ENCODE results near the gene CX3CL1. TPM values are rescaled to one million over a fixed set of nuclear protein-coding genes. Genes with fewer than 3 reads are reported as not detected.

The CX3CL1 gene
- total RNA-seq, 2 experiments from 2014 or later, result not detected

DNA sequence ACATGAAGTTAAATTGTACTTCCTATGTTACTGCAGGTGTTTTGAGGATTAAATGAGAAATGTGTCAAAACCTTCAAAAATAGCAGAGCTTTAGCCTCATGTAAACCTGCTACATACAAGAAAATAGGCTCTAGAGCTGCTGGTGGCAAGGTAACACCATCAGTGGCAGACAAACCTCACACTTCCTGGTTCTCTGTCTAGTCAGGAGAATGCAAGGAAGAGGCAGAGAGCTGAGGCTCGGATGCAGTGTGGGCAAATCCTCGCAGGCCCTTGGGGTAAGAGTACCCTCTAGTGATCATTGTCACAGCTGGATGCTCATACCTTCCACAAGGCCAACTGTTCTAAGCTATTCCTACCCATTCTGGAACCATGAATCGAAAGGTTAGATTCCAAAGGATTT is 60.7 kb downstream of the CX3CL1 start:
- ChIA-PET POLR2A (interaction anchor here (1.6 kb wide), 1 partner anchor 14 kb away, joined by 4 read pairs; the partner anchor contains the start of genes CIAPIN1 and COQ9), CTCF (interaction anchor here (0.8 to 2.3 kb wide), 8 partner anchors 8 to 134 kb away, joined by 4 to 17 read pairs (median 4); no protein-coding TSS in a partner anchor)
- no peak for ATAC-seq
- Mint-ChIP-seq H3K9me3 (ENCODE audit: insufficient read depth) (no peaks in the 10 kb centered on the region), H3K27me3 (ENCODE audit: low read depth) (no peaks in the 10 kb centered on the region), H3K36me3 (ENCODE audit: low read depth) (peaks cover 69% of the 10 kb centered on the region), H3K4me1 (ENCODE audit: low read depth) (peaks cover 12% of the 10 kb centered on the region), H3K27ac (peak overlapping the region; percentile 18), H3K4me3 (no peak overlapping the region)
- no peak for DNase-seq

DNA sequence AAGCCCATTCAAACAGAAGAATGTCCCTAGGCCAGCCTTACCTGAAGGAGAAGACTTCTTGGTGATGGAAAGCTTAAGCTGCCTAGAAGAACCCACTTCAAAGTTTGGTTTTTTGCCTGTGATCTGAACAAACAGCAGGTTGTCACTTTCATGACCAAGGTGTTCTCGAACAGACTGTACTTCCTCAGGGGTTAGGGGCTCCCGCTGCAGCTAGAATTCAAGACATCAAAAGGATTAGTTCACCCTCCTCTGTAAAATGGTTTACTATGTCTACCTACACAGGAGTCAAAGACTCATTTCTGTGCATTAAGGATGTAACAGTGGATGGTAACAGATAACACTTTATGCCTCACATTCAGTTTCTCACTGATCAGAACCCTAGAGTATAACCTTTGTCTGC is 61.7 kb downstream of the CX3CL1 start:
- no peak overlapping the region for H3K4me3 Mint-ChIP-seq
- peaks cover 71% of the 10 kb centered on the region for H3K36me3 Mint-ChIP-seq (ENCODE audit: low read depth)
- H3K9me3 Mint-ChIP-seq (ENCODE audit: insufficient read depth), result no peaks in the 10 kb centered on the region
- no peak overlapping the region for H3K27ac Mint-ChIP-seq
- DNase-seq (no peak), ATAC-seq (no peak)
- H3K27me3 Mint-ChIP-seq (ENCODE audit: low read depth), result no peaks in the 10 kb centered on the region
- CTCF ChIA-PET, result interaction anchor here (1.0 to 2.3 kb wide), 6 partner anchors 8 to 86 kb away, joined by 4 to 17 read pairs (median 6); no protein-coding TSS in a partner anchor
- POLR2A ChIA-PET, result interaction anchor here (1.6 kb wide), 1 partner anchor 13 kb away, joined by 4 read pairs; the partner anchor contains the start of genes CIAPIN1 and COQ9
- peaks cover 12% of the 10 kb centered on the region for H3K4me1 Mint-ChIP-seq (ENCODE audit: low read depth)

Other genes starting within 250 kb of the CX3CL1 start
- 100 to 1,000 TPM; 106 to 113 TPM for gene PSME3IP1, start 186.5 kb upstream of the CX3CL1 start, total RNA-seq
- 10 to 100 TPM; 30.9 to 35.8 TPM for gene RSPRY1, start 186.2 kb upstream of the CX3CL1 start, total RNA-seq
- gene ARL2BP, start 127.2 kb upstream of the CX3CL1 start, total RNA-seq, result 10 to 100 TPM; 33.3 to 36.9 TPM
- gene PLLP, start 87.8 kb upstream of the CX3CL1 start, total RNA-seq, result under 1 TPM; 0.18 to 0.37 TPM
- under 1 TPM; 0.97 to 0.99 TPM for gene CCL22, start 13.7 kb upstream of the CX3CL1 start, total RNA-seq
- under 1 TPM in 1 of 2 experiments, not detected in 1; 0.50 TPM for gene CCL17, start 32.3 kb downstream of the CX3CL1 start, total RNA-seq
- gene CIAPIN1, start 74.9 kb downstream of the CX3CL1 start, total RNA-seq, result 10 to 100 TPM; 47.8 to 53.8 TPM
- 10 to 100 TPM; 38.2 to 40.4 TPM for gene COQ9, start 75.0 kb downstream of the CX3CL1 start, total RNA-seq
- gene POLR2C, start 90.2 kb downstream of the CX3CL1 start, total RNA-seq, result 10 to 100 TPM; 57.0 to 58.3 TPM
- 1 to 10 TPM; 4.8 to 6.4 TPM for gene DOK4, start 114.0 kb downstream of the CX3CL1 start, total RNA-seq
- gene CCDC102A, start 164.1 kb downstream of the CX3CL1 start, total RNA-seq, result 10 to 100 TPM; 16.3 to 18.2 TPM
- gene ADGRG5, start 170.2 kb downstream of the CX3CL1 start, total RNA-seq, result 10 to 100 TPM; 16.0 to 18.1 TPM

Data from activated CD8-positive, alpha-beta T cell treated with anti-CD3 and anti-CD28 coated beads, Interleukin-2, amount 10 ng/mL, durations not matched to agents 7 days and 5 days (primary cell).